Left lobe of liver (tissue), 2 donors: ENCODE results near the gene IL1R2. TPM values are rescaled to one million over a fixed set of nuclear protein-coding genes. Genes with fewer than 3 reads are reported as not detected.

Source experiments
- ATAC-seq: fragments of 200-7000 bp; cut with Tn5 transposase; one replicate; pipeline ENCODE4 v1.9.1; 2020; ENCODE audit warnings: mild to moderate bottlenecking, moderate library complexity
- DNase-seq: peaks from one replicate; pipeline ENCODE4 v3.0.0-alpha.2; 2020; ENCODE audit warnings: low spot score
- total RNA-seq: library from RNA; stranded (reverse); gene quantifications from one replicate; pipeline ENCODE4 v1.2.1, GENCODE V29; 2021
- donor health status: DM: no; HTN: no; CAD: no; lungs with moderate emphysema.
- donor health status: DM: no; HTN: yes; CAD: no.

Gene IL1R2
- total RNA-seq, 1 donor from 2014 or later, result 12.0 TPM

- no peak for ATAC-seq
- DNase-seq, result no peak
Measured at GRCh38 chr2:102037681-102038080, 45.9 kb downstream of the IL1R2 start.

GRCh38 chr2:102040229-102040628 is 48.5 kb downstream of the IL1R2 start:
- DNase-seq, result no peak
- ATAC-seq, result no peak

- ATAC-seq, result peak; percentile 60
- no peak for DNase-seq
Measured at GRCh38 chr2:102041351-102041750, 49.6 kb downstream of the IL1R2 start.

DNA sequence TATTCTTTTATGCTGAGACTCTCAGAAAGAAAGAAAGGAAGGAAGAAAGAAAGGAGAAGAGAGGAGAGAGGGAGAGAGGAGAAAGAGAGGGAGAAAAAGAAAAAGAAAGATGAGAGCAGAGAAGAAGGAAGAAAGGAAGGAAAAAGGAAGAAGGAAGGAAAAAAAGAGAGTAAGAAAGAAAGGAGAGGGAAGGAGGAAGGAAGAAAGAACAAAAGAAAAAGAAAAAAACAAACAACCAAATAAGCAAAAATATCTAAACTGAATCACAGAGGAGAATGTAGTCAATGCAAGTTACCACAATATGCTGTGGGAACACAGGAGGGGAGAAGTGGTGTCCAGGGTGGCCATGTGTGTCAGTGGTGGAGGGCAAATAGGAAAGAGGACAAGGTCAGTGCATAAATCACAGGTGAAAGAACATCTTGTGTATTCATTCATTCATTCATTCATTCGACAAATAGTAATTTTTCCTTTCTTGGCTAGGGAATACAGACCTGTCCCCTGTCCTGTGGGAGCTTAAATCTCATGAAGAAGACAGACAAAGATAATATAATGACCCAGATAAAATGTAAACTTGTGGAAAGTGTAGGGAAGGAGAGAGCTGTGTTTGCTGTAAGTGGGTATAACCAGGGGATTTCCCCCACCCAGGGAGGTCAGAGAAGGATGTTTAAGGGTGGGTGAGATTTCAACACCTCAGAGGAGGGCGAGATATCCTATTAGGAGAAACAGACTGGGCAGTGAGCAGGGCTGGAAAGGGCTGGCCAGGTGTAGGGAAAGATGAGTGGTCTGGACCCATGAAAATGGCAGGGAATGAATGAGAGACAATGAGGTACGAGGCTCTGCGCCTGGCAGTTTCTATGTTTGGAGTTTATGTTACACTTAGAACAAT is 50.7 kb downstream of the IL1R2 start:
- DNase-seq, result no peak

GRCh38 chr2:102043560-102043959 is 51.8 kb downstream of the IL1R2 start:
- ATAC-seq (no peak), DNase-seq (no peak)

More for the DNA sequence above, 50.7 kb downstream of the IL1R2 start:
- ATAC-seq, result no peak

DNA sequence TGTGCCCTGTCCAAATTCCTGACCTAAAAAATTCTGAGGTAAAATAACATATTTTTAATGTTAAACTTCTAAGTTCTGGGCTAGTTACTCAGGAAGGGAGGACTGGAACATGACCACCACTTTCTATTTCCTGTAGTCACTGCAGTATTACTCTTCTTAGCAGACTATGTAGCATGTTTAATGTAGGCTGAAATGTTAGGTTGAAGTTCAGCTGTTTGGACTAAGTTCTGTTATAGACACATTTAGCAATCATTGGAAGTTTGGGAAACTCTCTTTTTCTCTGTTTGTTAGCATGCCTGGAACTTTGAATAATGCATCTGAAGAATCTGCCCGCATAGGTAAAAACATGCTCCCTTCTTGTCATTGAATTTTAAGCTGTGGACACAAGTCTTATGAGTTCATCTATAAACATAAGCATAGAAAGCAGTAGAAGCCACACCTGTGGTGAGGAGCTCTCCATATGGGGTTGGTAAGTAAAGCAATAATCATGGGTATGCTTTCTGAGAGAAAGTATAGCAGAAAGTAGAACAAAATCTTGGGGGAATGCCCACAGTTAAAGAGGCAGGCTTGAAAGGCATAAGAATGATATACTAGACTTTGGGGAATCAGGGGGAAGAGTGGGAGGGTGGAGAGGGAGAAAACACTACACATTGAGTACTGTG is 52.6 kb downstream of the IL1R2 start:
- DNase-seq, result no peak
- ATAC-seq, result peak; percentile 76

DNA sequence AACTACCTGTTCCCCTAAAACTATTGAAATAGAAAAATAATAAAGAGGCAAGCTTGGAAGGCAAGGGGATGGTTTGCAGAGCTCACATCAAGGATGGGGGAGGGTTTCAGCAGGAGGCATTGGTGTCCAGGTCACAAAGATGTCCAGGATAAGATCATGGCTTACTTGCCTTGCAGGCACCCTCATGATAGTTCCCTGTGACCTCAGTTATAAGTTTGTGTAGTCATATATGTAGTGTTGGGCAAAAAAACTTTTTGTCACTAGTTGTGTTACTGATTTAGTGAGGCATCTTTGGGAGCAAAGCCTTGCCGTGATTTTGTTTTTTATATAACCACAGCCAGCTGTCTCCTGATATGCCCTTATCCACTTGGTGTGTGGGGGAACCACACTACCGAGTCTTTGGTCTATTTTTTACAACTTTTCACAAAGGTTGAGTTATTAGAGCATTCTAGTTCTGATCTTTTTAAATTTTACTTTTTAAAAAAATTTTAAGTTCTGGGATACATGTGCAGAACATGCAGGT is 53.3 kb downstream of the IL1R2 start:
- no peak for ATAC-seq
- no peak for DNase-seq

DNA sequence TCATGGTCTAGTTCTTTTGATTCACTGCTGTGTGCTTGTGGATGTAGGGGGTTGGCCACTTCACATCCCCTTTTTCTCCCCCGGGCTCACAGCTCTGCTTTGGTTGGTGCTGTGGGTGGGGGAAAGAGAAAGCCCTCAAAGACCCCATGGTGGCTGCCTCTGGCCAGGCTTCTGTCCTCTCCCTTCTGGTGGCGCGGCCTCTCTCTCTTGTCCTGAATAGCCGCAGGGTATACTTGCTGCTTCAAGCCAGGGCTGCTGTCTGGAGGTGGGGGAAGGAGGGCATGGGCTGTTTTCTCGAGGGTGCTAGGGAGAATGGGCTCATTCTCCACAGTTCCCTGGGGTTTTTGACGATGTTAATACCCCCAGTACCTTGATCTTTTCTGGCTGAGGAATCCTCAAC is 53.9 kb downstream of the IL1R2 start:
- no peak for DNase-seq
- ATAC-seq, result no peak

DNA sequence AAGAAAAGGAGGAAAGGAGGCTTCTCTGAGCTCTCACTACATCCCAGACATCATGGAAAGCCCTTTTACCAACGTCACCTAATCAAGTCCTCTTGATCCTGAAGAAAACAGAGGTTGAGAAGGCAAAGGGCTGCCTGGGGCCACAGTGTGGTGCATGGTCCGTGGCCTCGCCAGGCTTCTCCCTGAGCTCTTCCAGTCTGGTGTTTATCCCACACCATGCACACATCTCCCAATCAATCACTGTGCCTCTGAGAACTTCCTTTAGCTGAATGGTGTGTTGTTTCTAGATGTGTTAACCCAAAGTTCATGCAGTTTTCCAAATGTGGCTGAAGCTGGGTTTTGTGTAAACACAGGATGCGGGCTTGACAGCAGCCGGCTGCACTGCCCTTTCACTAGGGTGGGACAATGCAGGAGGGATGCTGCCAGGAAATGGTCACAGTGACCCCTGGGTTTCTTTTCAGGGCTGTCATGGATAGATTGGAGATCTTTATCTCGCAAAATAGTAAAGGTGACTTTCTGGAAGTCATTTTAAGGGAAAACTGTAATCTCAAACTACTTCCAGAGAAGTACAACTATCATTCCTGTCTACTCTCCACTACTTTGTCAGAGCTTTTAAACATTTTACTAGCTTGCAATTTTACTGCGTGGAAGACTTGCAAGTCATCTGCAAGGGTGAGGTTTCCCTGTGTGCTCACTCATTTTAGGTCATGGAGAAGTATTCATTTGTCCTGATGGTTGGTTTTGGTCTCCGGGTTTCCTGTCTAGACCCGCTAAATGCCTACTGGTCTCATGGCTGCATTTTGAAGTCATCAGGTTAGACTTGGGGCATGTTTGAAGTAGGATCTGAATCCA is 54.6 kb downstream of the IL1R2 start:
- DNase-seq, result peak; percentile 47
- ATAC-seq, result peak; percentile 31

DNA sequence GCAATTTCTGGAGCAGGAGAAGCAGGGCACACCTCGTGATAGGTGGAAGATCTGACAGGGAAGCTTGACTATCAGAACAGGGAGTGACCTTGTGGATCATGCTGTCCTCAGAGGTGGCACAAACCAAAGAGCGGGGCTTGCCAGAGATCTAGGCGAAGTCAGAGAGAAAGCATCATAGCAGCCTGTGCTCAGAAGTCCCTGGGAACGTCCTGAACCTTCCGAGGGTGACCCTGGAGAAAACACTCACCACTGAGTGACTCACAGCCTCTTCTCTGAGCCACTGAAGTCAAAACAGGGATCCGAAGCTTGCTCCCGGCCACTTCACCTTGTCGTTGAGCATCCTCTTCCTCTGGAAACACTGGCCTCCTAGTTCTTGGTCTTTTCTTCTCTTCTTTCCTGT is 56.7 kb downstream of the IL1R2 start:
- DNase-seq (no peak), ATAC-seq (no peak)

- ATAC-seq (peak; percentile 88), DNase-seq (peak; percentile 93)
Measured at GRCh38 chr2:102049756-102050443, 58.1 kb downstream of the IL1R2 start.

- ATAC-seq (peak; percentile 43), DNase-seq (peak; percentile 80)
Measured at GRCh38 chr2:102050854-102051391, 59.2 kb downstream of the IL1R2 start.

DNA sequence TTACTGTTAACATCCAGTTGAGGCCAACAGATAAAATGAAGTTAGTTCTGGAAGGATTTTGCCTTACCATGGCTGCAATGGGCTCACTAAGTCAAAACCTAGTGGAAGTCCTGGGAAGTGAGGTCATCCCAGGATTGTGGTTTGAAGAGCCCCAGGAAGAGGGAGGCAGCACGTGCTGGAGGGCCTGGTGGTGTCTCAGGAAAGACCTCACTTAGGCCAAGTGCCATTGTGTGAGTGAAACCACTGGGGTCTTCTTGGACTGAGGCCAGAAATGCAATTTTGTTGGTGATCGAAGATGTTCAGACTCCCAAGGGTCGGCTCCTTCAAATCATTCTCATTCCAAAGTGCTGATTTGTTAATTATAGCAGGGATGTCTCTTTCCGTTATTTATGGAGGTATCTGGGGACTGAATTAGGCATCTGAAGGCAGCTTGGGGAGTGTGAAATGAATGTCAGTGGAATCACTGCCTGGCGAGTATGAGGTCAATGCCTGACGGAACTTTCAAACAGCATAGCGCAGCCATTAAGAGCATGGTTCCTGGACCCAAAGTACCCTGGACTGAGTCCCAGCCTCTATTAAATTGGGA is 60.0 kb downstream of the IL1R2 start:
- ATAC-seq, result no peak
- no peak for DNase-seq

DNA sequence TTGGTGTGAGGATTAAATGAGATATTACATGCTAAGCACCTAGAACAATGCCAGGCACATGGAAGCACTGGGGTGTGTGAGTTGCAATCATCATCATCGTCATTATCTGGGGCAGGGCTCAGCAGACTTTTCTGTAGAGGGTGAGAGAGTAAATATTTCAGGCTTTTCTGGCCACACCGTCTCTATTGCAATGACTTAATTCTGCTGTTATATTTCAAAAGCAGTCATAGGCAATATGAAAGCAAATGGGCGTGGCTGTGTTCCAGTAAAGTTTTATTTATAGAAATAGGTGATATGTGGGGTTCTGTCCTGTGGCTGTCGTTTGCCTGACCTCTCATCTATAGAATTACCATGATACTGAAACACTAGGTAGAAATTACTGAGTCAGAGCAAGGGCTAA is 60.6 kb downstream of the IL1R2 start:
- no peak for DNase-seq
- no peak for ATAC-seq

GRCh38 chr2:102053096-102053495 is 61.3 kb downstream of the IL1R2 start:
- DNase-seq (no peak), ATAC-seq (no peak)

GRCh38 chr2:102055346-102055990 is 63.7 kb downstream of the IL1R2 start:
- DNase-seq (no peak), ATAC-seq (no peak)

DNA sequence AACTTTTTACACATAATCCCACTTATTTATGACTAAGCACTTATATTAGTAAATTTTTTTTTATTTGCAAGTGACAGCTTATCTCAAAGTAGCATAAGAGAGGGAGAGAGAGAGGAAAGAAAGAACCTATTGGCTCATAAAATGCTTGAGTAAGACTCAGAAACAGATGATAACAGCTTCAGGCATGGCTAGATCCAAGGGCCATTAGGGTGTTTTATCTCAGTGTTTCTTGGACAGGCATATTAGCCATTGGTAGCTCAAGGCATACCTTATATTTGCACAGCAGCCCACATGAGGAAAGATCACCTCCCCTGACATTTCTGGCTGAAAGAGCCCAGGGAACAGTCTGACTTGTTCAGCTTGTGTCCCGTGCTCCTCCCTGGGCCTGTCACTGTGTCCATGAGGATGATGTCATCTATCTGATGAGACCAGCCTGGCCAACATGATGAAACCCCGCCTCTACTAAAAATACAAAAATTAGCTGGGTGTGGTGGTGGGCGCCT is 64.4 kb downstream of the IL1R2 start:
- DNase-seq (no peak), ATAC-seq (no peak)

GRCh38 chr2:102057502-102058292 is 65.9 kb downstream of the IL1R2 start:
- peak; percentile 67 for ATAC-seq
- DNase-seq, result peak; percentile 65
